HepG2 (cell line): ENCODE data around the gene TANC1. TPM values are rescaled to one million over a fixed set of nuclear protein-coding genes. Genes with fewer than 3 reads are reported as not detected.

ENCODE experiments used
- ATAC-seq: fragments of 200-7000 bp; cut with Tn5 transposase; 3 replicates; pipeline ENCODE4 v1.9.1; 2020; ENCODE audit warnings: mild to moderate bottlenecking, moderate library complexity
- BruUV-seq: library from RNA; stranded (reverse); fragments of 400-500 nt; replicated peaks from 2 replicates; lab custom pipeline; 2021; lab: Mats Ljungman, UMichigan
- CTCF ChIA-PET: fragments of 300-600 bp; formaldehyde crosslinking; extraction: SDS; loops from one replicate; lab custom pipeline; 2021; ENCODE audit warnings: low total read pairs, inconsistent platforms, low intra/inter-chr PET ratio; lab: Yijun Ruan, JAX
- POLR2A ChIA-PET: fragments of 350-600 bp; sonication (Branson Sonifier 250); formaldehyde crosslinking; loops from one replicate; lab custom pipeline; 2020; ENCODE audit warnings: antibody characterized with exemption, inconsistent platforms; lab: Yijun Ruan, JAX
- DNase-seq: peaks from one replicate; pipeline ENCODE4 v3.0.0-alpha.2; 2015; ENCODE audit warnings: low spot score
- FAIRE-seq: peaks from 3 replicates; lab custom pipeline; 2011; peaks lifted over from hg19 to GRCh38; lab: Jason Lieb, UNC
- H2AFZ ChIP-seq: one replicate; pipeline ENCODE4 v1.6.1; 2011; ENCODE audit warnings: low read length, inconsistent platforms
- H3K27ac ChIP-seq: fragments of 300-600 bp; 3 replicates; pipeline ENCODE4 v1.8.0; 2011; ENCODE audit warnings: mixed run types, mild to moderate bottlenecking, mixed read lengths, low read length, inconsistent platforms; ENCODE audit not compliant: insufficient read depth; ENCODE audit errors: extremely low read length
- H3K27me3 ChIP-seq, 2 experiments: fragments of 200-600 bp in 1 of 2; 2 replicates in 1 of 2; 3 replicates in 1 of 2; pipeline versions ENCODE4 v1.6.0 to v1.8.0; 2011; ENCODE audit warnings: low read length in 2 of 2, mild to moderate bottlenecking in 2 of 2, moderate library complexity in 2 of 2, inconsistent platforms in 1 of 2; ENCODE audit not compliant: insufficient read depth in 2 of 2, control insufficient read depth in 1 of 2
- H3K36me3 ChIP-seq, 2 experiments: fragments of 200-600 bp in 1 of 2; replicated peaks in 1 of 2; 2 replicates in 1 of 2; 3 replicates in 1 of 2; pipeline versions ENCODE4 v1.5.1 to v1.8.0; 2011; ENCODE audit warnings: low read length in 2 of 2, inconsistent platforms in 1 of 2; ENCODE audit not compliant: insufficient read depth in 2 of 2, control insufficient read depth in 1 of 2
- H3K4me1 ChIP-seq: 2 replicates; pipeline ENCODE4 v1.5.1; 2012; ENCODE audit warnings: low read length, inconsistent platforms; ENCODE audit not compliant: insufficient read depth
- H3K4me2 ChIP-seq: 2 replicates; pipeline ENCODE4 v1.6.0; 2011; ENCODE audit warnings: low read depth, low read length, inconsistent platforms
- H3K4me3 ChIP-seq, 3 experiments: fragments of 200-600 bp in 1 of 3; sonication (generic), shearing (Covaris generic) in 1 of 3; replicated peaks in 1 of 3; 2 replicates each; pipeline ENCODE4 v1.5.1; 2011 to 2016; ENCODE audit warnings: low read length in 3 of 3, inconsistent platforms in 2 of 3, low read depth in 2 of 3, mild to moderate bottlenecking in 2 of 3, control low read depth in 1 of 3, mixed read lengths in 1 of 3; ENCODE audit not compliant: insufficient read depth in 1 of 3
- H3K79me2 ChIP-seq: one replicate; pipeline ENCODE4 v1.6.1; 2011; ENCODE audit warnings: low read length, inconsistent platforms; ENCODE audit not compliant: insufficient read depth
- H3K9ac ChIP-seq: 2 replicates; pipeline ENCODE4 v1.6.0; 2011; ENCODE audit warnings: mild to moderate bottlenecking, low read depth, low read length, inconsistent platforms; ENCODE audit not compliant: insufficient read depth
- H3K9me3 ChIP-seq: 2 replicates; pipeline ENCODE4 v1.5.1; 2012; ENCODE audit warnings: mild to moderate bottlenecking, low read length
- H4K20me1 ChIP-seq: 2 replicates; pipeline ENCODE4 v1.6.0; 2011; ENCODE audit warnings: inconsistent platforms, mild to moderate bottlenecking, low read length, moderate library complexity; ENCODE audit not compliant: insufficient read depth
- KDM2A ChIP-seq: sonication (generic); formaldehyde crosslinking; IDR thresholded peaks from 2 replicates; pipeline ENCODE4 v1.4.0; 2020; ENCODE audit warnings: low read depth, missing genetic modification reagents, borderline replicate concordance
- KDM4B ChIP-seq: sonication (generic); formaldehyde crosslinking; IDR thresholded peaks from 2 replicates; pipeline ENCODE4 v1.4.0; 2020; ENCODE audit warnings: missing genetic modification reagents
- PCBP1 ChIP-seq: fragments of 200-400 bp; formaldehyde crosslinking; IDR thresholded peaks from 2 replicates; pipeline ENCODE4 v1.6.1; 2017; ENCODE audit warnings: mild to moderate bottlenecking, low read depth, low read length, borderline replicate concordance
- PRMT3 ChIP-seq: sonication (generic); formaldehyde crosslinking; IDR thresholded peaks from 2 replicates; pipeline ENCODE4 v1.8.1; 2022; ENCODE audit warnings: low read depth, mild to moderate bottlenecking, moderate library complexity, missing genetic modification reagents, borderline replicate concordance
- RARG ChIP-seq: sonication (generic); formaldehyde crosslinking; IDR thresholded peaks from 2 replicates; pipeline ENCODE4 v1.4.0; 2020; ENCODE audit warnings: low read depth, mild to moderate bottlenecking, missing genetic modification reagents
- ZBTB7B ChIP-seq: sonication (generic); formaldehyde crosslinking; IDR thresholded peaks from 2 replicates; pipeline ENCODE4 v1.4.0; 2020; ENCODE audit warnings: missing genetic modification reagents
- ZFP90 ChIP-seq: sonication (generic); formaldehyde crosslinking; IDR thresholded peaks from 2 replicates; pipeline ENCODE4 v1.8.0; 2022; ENCODE audit warnings: missing genetic modification reagents, mild to moderate bottlenecking, inconsistent platforms, borderline replicate concordance
- ZNF10 ChIP-seq: sonication (generic); formaldehyde crosslinking; IDR thresholded peaks from 2 replicates; pipeline ENCODE4 v1.4.0; 2020; ENCODE audit warnings: mild to moderate bottlenecking, low read depth, missing genetic modification reagents, borderline replicate concordance
- WGBS: methylation state at CpG from one replicate; pipeline ENCODE4 v1.1.6; 2017; ENCODE audit warnings: low lambda C conversion rate; 5-methylcytosine and 5-hydroxymethylcytosine counted together
- in situ Hi-C: cut with HindIII; loops from 2 replicates; pipeline ENCODE4 v1.10.0; 2017; ENCODE audit warnings: low pct_unique_long_range_greater_than_20kb; ENCODE audit not compliant: extremely low pct_ligation_motif_present
- intact Hi-C: fragments of 100-400 bp; cut with micrococcal nuclease; formaldehyde crosslinking; loops from one replicate; pipeline ENCODE4 v1.10.0; 2022; ENCODE audit not compliant: unreplicated experiment
- polyA plus RNA-seq, 8 experiments: library from polyadenylated mRNA; depleted of rRNA in 3 of 8; stranded (reverse) in 7 of 8; unstranded in 1 of 8; fragments of >200 nt; fragmentation: Illumina TruSeq in 4 of 8; extraction: Trizol in 4 of 8; gene quantifications; 2 replicates each; pipeline versions ENCODE4 v1.2.1 to v1.2.3, GENCODE V29; 2011 to 2016; ENCODE audit warnings: low read depth in 4 of 8, missing spikeins in 1 of 8, mixed read lengths in 1 of 8; ENCODE audit not compliant: insufficient read depth in 1 of 8
- total RNA-seq, 5 experiments: library from RNA; depleted of rRNA; stranded (reverse); fragments of >200 nt; fragmentation: Illumina TruSeq; extraction: Trizol; gene quantifications; 2 replicates each; pipeline ENCODE4 v1.2.3, GENCODE V29; 2016; ENCODE audit warnings: low read depth in 1 of 5
- TF ChIP-seq, protein P1 (sequence below): sonication (generic); formaldehyde crosslinking; IDR thresholded peaks from 2 replicates; pipeline ENCODE4 v1.4.0; 2020; ENCODE audit warnings: missing genetic modification reagents

TANC1 gene
- total and polyA plus RNA-seq, 2 of the 13 experiments (the other 11 are each of a cell fraction or from before 2014, with no cell fraction given): 2.3 to 5.6 TPM

DNA sequence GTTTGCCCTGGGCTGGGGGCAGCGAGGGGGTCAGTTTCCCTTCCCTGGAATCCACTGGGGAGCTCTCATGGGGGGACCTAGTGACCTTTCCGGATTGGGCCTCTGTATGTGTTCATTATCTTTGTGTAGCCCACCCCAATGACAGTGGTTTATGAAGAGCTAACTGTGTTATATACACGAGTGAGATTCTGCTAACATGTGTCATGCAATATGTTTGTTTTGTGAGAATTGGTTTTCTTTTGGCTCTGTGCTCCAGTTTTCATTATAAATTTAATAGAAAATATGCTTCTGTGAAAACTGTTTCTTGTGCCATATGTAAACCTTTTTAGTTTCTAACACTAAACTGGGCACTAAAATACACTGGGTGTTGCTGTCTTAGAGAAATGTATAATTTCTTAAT, 207.5 kb downstream of the TANC1 start:
- no peaks in the 10 kb centered on the region for H3K79me2 ChIP-seq
- no TSS peak for BruUV-seq
- DNase-seq: no peak
- TF ChIP-seq RARG (CRISPR knock-in tag) (no peak), ZBTB7B (no peak), PRMT3 (CRISPR knock-in tag) (no peak), ZFP90 (CRISPR knock-in tag) (no peak), KDM4B (CRISPR knock-in tag) (no peak), ZNF10 (CRISPR knock-in tag) (no peak), KDM2A (CRISPR knock-in tag) (no peak), PCBP1 (no peak)
- TF ChIP-seq, protein P1, sequence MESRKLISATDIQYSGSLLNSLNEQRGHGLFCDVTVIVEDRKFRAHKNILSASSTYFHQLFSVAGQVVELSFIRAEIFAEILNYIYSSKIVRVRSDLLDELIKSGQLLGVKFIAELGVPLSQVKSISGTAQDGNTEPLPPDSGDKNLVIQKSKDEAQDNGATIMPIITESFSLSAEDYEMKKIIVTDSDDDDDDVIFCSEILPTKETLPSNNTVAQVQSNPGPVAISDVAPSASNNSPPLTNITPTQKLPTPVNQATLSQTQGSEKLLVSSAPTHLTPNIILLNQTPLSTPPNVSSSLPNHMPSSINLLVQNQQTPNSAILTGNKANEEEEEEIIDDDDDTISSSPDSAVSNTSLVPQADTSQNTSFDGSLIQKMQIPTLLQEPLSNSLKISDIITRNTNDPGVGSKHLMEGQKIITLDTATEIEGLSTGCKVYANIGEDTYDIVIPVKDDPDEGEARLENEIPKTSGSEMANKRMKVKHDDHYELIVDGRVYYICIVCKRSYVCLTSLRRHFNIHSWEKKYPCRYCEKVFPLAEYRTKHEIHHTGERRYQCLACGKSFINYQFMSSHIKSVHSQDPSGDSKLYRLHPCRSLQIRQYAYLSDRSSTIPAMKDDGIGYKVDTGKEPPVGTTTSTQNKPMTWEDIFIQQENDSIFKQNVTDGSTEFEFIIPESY: no peak
- TF ChIP-seq, all 625 proteins: peak for 0
- H3K27ac ChIP-seq: no peak overlapping the region
- H2AFZ ChIP-seq: no peak overlapping the region
- H3K4me3 ChIP-seq: no peak overlapping the region
- H3K36me3 ChIP-seq: 0 out of 5 replicates have a peak, but pooled peaks cover 0 to 1% of the 10 kb centered on the region in 2 experiments
- CTCF ChIA-PET: no interaction called here
- POLR2A ChIA-PET: no interaction called here
- ATAC-seq (no peak), FAIRE-seq (no peak)
- H3K9me3 ChIP-seq: no peaks in the 10 kb centered on the region
- intact Hi-C loops: no loop called here
- 43% methylated on average over 3 of the region's 3 CpGs for WGBS
- H3K9ac ChIP-seq: no peak overlapping the region
- H4K20me1 ChIP-seq: no peaks in the 10 kb centered on the region
- no peaks in the 10 kb centered on the region for H3K4me1 ChIP-seq
- no peaks in the 10 kb centered on the region for H3K27me3 ChIP-seq
- H3K4me2 ChIP-seq: no peak overlapping the region
- in situ Hi-C loops: no loop called here
